HCT116 (cell line): ENCODE results near the gene MPP1. TPM values are rescaled to one million over a fixed set of nuclear protein-coding genes. Genes with fewer than 3 reads are reported as not detected.

Experiments
- ATAC-seq: fragments of 200-7000 bp; cut with Tn5 transposase; 2 replicates; pipeline ENCODE4 v1.9.1; 2020; ENCODE audit warnings: mild to moderate bottlenecking, moderate library complexity
- BruUV-seq: library from RNA; stranded (reverse); fragments of 400-500 nt; replicated peaks from 2 replicates; lab custom pipeline; 2021; lab: Mats Ljungman, UMichigan
- CTCF ChIA-PET: fragments of 300-600 bp; sonication (Branson Sonifier 250); formaldehyde crosslinking; loops from one replicate; lab custom pipeline; 2021; ENCODE audit warnings: antibody characterized with exemption; lab: Charles Lee
- POLR2A ChIA-PET: fragments of 300-600, 350-600 bp; sonication (Branson Sonifier 250); formaldehyde crosslinking; loops from one replicate; lab custom pipeline; 2021; ENCODE audit warnings: antibody characterized with exemption; lab: Charles Lee
- RAD21 ChIA-PET, 2 experiments: fragments of 300-600 bp; sonication (Branson Sonifier 250); formaldehyde crosslinking; loops; one replicate each; lab custom pipeline; 2023; ENCODE audit warnings: low total read pairs in 2 of 2; ENCODE audit not compliant: uncharacterized antibody in 2 of 2, unreplicated experiment in 2 of 2, low non-redundant PET in 1 of 2; lab: Charles Lee
- DNase-seq: peaks from one replicate; pipeline ENCODE4 v3.0.0-alpha.2; 2010; ENCODE audit warnings: low read depth, low spot score
- H2AFZ ChIP-seq: fragments of 200-600 bp; shearing (Covaris generic), sonication (generic); 2 replicates; pipeline ENCODE4 v1.6.1; 2017; ENCODE audit warnings: low read depth, mixed run types, mixed read lengths, antibody characterized with exemption, low read length; ENCODE audit not compliant: poor library complexity, severe bottlenecking
- H3K27ac ChIP-seq: 2 replicates; pipeline ENCODE4 v1.5.1; 2012; ENCODE audit warnings: low read depth, low read length
- H3K27me3 ChIP-seq: fragments of 200-600 bp; sonication (generic); 2 replicates; pipeline ENCODE4 v1.6.1; 2016; ENCODE audit warnings: mixed run types, low read length, mixed read lengths; ENCODE audit not compliant: insufficient read depth
- H3K36me3 ChIP-seq, 2 experiments: fragments of 200-500 bp in 1 of 2; fragments of 200-600 bp in 1 of 2; sonication (Bioruptor generic) in 1 of 2; sonication (generic) in 1 of 2; 2 replicates each; pipeline versions ENCODE4 v1.5.1 to v1.6.1; 2014 to 2016; ENCODE audit warnings: low read length in 2 of 2, inconsistent platforms in 1 of 2, mixed read lengths in 1 of 2, mixed run types in 1 of 2; ENCODE audit not compliant: insufficient read depth in 2 of 2, control insufficient read depth in 1 of 2
- H3K4me1 ChIP-seq, 2 experiments: fragments of 200-600 bp in 1 of 2; sonication (generic) in 1 of 2; 2 replicates each; pipeline versions ENCODE4 v1.5.1 to v1.6.1; 2012 to 2017; ENCODE audit warnings: low read length in 2 of 2, inconsistent platforms in 1 of 2, mild to moderate bottlenecking in 1 of 2, mixed read lengths in 1 of 2, mixed run types in 1 of 2, moderate library complexity in 1 of 2; ENCODE audit not compliant: insufficient read depth in 2 of 2, control insufficient read depth in 1 of 2
- H3K4me2 ChIP-seq: fragments of 200-600 bp; sonication (generic); 2 replicates; pipeline ENCODE4 v1.6.1; 2017; ENCODE audit warnings: mixed run types, low read length, mixed read lengths
- H3K4me3 ChIP-seq, 2 experiments: fragments of 200-600 bp in 1 of 2; sonication (generic) in 1 of 2; replicated peaks in 1 of 2; 2 replicates each; pipeline ENCODE4 v1.5.1; 2011 to 2016; ENCODE audit warnings: low read length in 2 of 2, control low read depth in 1 of 2, low read depth in 1 of 2, mild to moderate bottlenecking in 1 of 2, mixed read lengths in 1 of 2, mixed run types in 1 of 2
- H3K79me2 ChIP-seq: fragments of 200-600 bp; sonication (generic); 2 replicates; pipeline ENCODE4 v1.6.1; 2017; ENCODE audit warnings: mild to moderate bottlenecking, mixed run types, low read length, moderate library complexity, mixed read lengths; ENCODE audit not compliant: insufficient read depth
- H3K9ac ChIP-seq: fragments of 200-600 bp; sonication (generic); 2 replicates; pipeline ENCODE4 v1.6.1; 2016; ENCODE audit warnings: low read length, mixed read lengths
- H3K9me2 ChIP-seq: fragments of 200-600 bp; sonication (generic), shearing (Covaris generic); 2 replicates; pipeline ENCODE4 v1.6.1; 2017; ENCODE audit warnings: mixed run types, mild to moderate bottlenecking, moderate library complexity; ENCODE audit not compliant: insufficient read depth
- H3K9me3 ChIP-seq, 2 experiments: fragments of 200-500 bp in 1 of 2; fragments of 200-600 bp in 1 of 2; sonication (Bioruptor generic) in 1 of 2; sonication (generic) in 1 of 2; 2 replicates each; pipeline ENCODE4 v1.6.1; 2014 to 2017; ENCODE audit warnings: low read length in 2 of 2, mixed read lengths in 2 of 2, inconsistent platforms in 1 of 2, low read depth in 1 of 2, mild to moderate bottlenecking in 1 of 2, mixed run types in 1 of 2, moderate library complexity in 1 of 2; ENCODE audit not compliant: control insufficient read depth in 1 of 2, insufficient read depth in 1 of 2
- H4K20me1 ChIP-seq: fragments of 200-600 bp; sonication (generic), shearing (Covaris generic); 2 replicates; pipeline ENCODE4 v1.6.1; 2017; ENCODE audit warnings: mixed run types, mild to moderate bottlenecking, moderate library complexity; ENCODE audit not compliant: insufficient read depth
- CEBPB ChIP-seq: IDR thresholded peaks from 2 replicates; pipeline ENCODE4 v1.6.1; 2012; ENCODE audit warnings: low read depth
- CTCF ChIP-seq, 3 experiments: fragments of 200-600 bp in 1 of 3; sonication (generic) in 1 of 3; IDR thresholded peaks in 2 of 3; conservative IDR thresholded peaks in 1 of 3; 2 replicates each; pipeline ENCODE4 v1.5.1; 2012 to 2017; ENCODE audit warnings: low read depth in 2 of 3, low read length in 2 of 3, antibody characterized with exemption in 1 of 3, borderline replicate concordance in 1 of 3, control low read depth in 1 of 3, mild to moderate bottlenecking in 1 of 3, mixed read lengths in 1 of 3, mixed run types in 1 of 3, moderate library complexity in 1 of 3; ENCODE audit not compliant: insufficient read depth in 1 of 3
- EZH2 ChIP-seq: fragments of 200-600 bp; sonication (generic); IDR thresholded peaks from 2 replicates; pipeline ENCODE4 v1.6.1; 2017; ENCODE audit warnings: antibody characterized with exemption, mixed run types
- RAD21 ChIP-seq: IDR thresholded peaks from 2 replicates; pipeline ENCODE4 v1.6.1; 2012; ENCODE audit warnings: low read depth, mild to moderate bottlenecking
- SRF ChIP-seq: IDR thresholded peaks from 2 replicates; pipeline ENCODE4 v1.6.1; 2012; ENCODE audit warnings: low read depth
- intact Hi-C: fragments of 100-400 bp; cut with micrococcal nuclease; formaldehyde crosslinking; loops from 2 replicates; pipeline ENCODE4 v1.10.0; 2022
- total RNA-seq: library from RNA; stranded (reverse); gene quantifications from one replicate; pipeline ENCODE4 v1.2.1, GENCODE V29; 2021; ENCODE audit not compliant: unreplicated experiment
- TF ChIP-seq, protein P1 (sequence below): IDR thresholded peaks from 2 replicates; pipeline ENCODE4 v1.6.1; 2012; ENCODE audit warnings: low read depth

The MPP1 gene
- total RNA-seq, 1 experiment from 2014 or later: 13.1 TPM

GRCh38 chrX:154834562-154834961 lies 29.3 kb upstream of the MPP1 start, which contains the start of gene SMIM9:
Gene SMIM9 (minus strand): TSS chrX:154834662. CDS start chrX:154830856, 3,806 bp downstream.
- ChIA-PET RAD21 (no interaction called here), CTCF (no interaction called here), POLR2A (no interaction called here)
- Histone ChIP-seq H3K9me2 (no peaks in the 10 kb centered on the region), H3K4me3 (no peak within 1 kb of the TSS), H3K79me2 (no peaks in the 10 kb centered on the region), H3K27me3 (no peaks in the 10 kb centered on the region), H3K4me2 (no peak within 1 kb of the TSS), H3K9ac (no peak within 1 kb of the TSS), H3K4me1 (no peaks in the 10 kb centered on the region), H3K27ac (no peak within 1 kb of the TSS), H4K20me1 (no peaks in the 10 kb centered on the region), H2AFZ (no peak within 1 kb of the TSS), H3K36me3 (no peaks in the 10 kb centered on the region), H3K9me3 (no peaks in the 10 kb centered on the region)
- no peak for TF ChIP-seq RAD21
- TF ChIP-seq, protein P1, sequence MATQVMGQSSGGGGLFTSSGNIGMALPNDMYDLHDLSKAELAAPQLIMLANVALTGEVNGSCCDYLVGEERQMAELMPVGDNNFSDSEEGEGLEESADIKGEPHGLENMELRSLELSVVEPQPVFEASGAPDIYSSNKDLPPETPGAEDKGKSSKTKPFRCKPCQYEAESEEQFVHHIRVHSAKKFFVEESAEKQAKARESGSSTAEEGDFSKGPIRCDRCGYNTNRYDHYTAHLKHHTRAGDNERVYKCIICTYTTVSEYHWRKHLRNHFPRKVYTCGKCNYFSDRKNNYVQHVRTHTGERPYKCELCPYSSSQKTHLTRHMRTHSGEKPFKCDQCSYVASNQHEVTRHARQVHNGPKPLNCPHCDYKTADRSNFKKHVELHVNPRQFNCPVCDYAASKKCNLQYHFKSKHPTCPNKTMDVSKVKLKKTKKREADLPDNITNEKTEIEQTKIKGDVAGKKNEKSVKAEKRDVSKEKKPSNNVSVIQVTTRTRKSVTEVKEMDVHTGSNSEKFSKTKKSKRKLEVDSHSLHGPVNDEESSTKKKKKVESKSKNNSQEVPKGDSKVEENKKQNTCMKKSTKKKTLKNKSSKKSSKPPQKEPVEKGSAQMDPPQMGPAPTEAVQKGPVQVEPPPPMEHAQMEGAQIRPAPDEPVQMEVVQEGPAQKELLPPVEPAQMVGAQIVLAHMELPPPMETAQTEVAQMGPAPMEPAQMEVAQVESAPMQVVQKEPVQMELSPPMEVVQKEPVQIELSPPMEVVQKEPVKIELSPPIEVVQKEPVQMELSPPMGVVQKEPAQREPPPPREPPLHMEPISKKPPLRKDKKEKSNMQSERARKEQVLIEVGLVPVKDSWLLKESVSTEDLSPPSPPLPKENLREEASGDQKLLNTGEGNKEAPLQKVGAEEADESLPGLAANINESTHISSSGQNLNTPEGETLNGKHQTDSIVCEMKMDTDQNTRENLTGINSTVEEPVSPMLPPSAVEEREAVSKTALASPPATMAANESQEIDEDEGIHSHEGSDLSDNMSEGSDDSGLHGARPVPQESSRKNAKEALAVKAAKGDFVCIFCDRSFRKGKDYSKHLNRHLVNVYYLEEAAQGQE: no peak
- ATAC-seq (no peak), DNase-seq (no peak)
- intact Hi-C loops: no loop called here
- BruUV-seq: no TSS peak

- Histone ChIP-seq H2AFZ (no peak overlapping the region), H3K9me2 (no peaks in the 10 kb centered on the region), H3K36me3 (no peaks in the 10 kb centered on the region), H3K27ac (no peak overlapping the region), H3K9ac (no peak overlapping the region), H4K20me1 (no peaks in the 10 kb centered on the region), H3K4me2 (no peak overlapping the region), H3K27me3 (no peaks in the 10 kb centered on the region), H3K9me3 (no peaks in the 10 kb centered on the region), H3K4me1 (no peaks in the 10 kb centered on the region), H3K79me2 (no peaks in the 10 kb centered on the region), H3K4me3 (no peak overlapping the region)
- no TSS peak for BruUV-seq
- no peak for ATAC-seq
- CTCF ChIA-PET: no interaction called here
- DNase-seq: no peak
- RAD21 ChIA-PET: no interaction called here
- POLR2A ChIA-PET: no interaction called here
- intact Hi-C loops: no loop called here
- no peak for TF ChIP-seq EZH2
- TF ChIP-seq SRF: no peak
- TF ChIP-seq CTCF (IDR thresholded peaks at IDR 0.05 in 2 of 3, conservative IDR thresholded peaks at IDR 0.05 in 1 of 3; ENCODE audit: borderline replicate concordance in 1 of 3, insufficient read depth in 1 of 3, low read depth in 2 of 3, low read length in 2 of 3): no peak
- TF ChIP-seq, protein P1: no peak
- TF ChIP-seq CEBPB: no peak
Measured at GRCh38 chrX:154833746-154834274, 28.5 kb upstream of the MPP1 start.
